ENCODE data around the gene PSMD13. TPM values are rescaled to one million over a fixed set of nuclear protein-coding genes. Genes with fewer than 3 reads are reported as not detected.
A peak's percentile ranks its signal among the peaks of the same experiment; 100 is the strongest.
"Not testable (repeated sequence)": the region's sequence is repeated elsewhere in the genome, so short reads cannot be mapped to it uniquely, and the experiment has no call there.

The PSMD13 gene
- total RNA-seq, 2 donors from 2014 or later = 196 to 273 TPM

DNA sequence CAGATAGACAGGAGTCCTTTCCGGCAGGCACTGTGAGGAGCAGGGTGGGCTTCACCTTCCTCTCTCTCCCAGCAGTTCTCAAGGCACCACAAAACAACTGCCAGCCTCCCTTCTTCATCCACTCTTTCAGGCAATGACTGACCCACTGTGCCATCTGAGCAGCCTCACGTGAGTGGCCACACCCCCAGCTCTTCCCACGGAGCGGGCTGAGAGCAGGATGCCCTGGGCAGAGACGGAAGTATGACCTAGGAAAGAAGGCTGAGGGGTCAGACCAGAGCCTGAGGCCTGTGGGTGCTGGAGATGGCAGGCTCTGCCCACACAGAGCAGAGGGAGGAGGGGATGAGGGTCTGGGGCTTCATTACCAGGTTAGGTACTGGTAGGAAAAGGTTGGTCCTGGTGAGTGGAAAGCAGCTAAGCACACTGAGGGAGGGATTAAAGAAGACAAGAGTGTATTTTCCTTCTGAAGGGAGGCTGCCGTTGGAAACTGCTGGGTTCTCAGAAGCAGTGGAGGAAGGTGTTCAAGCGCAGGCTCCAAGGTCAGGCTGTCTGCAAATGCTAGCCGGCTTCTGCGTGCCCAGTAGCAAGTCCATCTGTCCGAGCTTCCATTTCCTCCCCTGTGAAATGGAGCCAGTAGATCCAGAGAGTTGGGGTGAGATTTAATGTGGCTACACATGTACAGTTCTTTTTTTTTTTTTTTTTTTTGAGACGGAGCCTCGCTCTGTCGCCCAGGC lies 46.0 kb downstream of the PSMD13 start:
- peak overlapping the region in 1 of 2 donors; percentile 35 for H3K27ac Mint-ChIP-seq
- DNase-seq (ENCODE audit: low spot score in 2 of 2) = peak in 1 of 2 donors; percentile 53
- H3K36me3 Mint-ChIP-seq = peaks cover 12 to 19% of the 10 kb centered on the region in 2 donors
- H3K9me3 Mint-ChIP-seq = peaks cover 1 to 3% of the 10 kb centered on the region in 2 donors
- no peak for ATAC-seq

DNA sequence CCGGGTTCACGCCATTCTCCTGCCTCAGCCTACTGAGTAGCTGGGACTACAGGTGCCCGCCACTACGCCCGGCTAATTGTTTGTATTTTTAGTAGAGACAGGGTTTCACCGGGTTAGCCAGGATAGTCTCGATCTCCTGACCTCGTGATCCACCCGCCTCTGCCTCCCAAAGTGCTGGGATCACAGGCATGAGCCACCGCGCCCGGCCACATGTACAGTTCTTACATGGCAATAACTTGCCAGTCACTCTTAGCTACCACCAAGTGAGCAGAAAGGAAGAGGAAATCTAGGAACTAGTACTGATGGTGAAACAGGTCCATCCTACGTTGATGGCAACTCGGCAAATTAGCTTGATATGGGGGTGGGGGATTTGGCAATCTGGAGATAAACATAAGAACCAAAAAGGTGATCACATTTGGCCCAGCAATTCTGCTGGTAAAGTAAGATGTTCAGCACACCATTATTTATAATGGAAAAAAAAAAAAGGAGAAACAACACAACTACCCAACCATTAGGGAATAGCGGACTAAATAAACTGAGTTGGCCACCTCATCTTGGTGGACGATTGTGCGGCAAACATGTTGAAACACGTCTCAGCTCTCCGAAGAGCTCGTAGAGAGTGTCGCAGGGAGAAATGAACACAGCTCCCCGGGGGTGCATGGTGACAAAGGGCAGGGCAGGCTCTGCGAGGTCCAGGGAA lies 46.8 kb downstream of the PSMD13 start:
- DNase-seq (ENCODE audit: low spot score in 2 of 2) (no peak), ATAC-seq (no peak)
- peak overlapping the region; percentile 10 to 35 for H3K27ac Mint-ChIP-seq
- H3K9me3 Mint-ChIP-seq = peaks cover 0 to 3% of the 10 kb centered on the region in 2 donors
- H3K36me3 Mint-ChIP-seq = peaks cover 11 to 21% of the 10 kb centered on the region in 2 donors

GRCh38 chr11:284105-285020 lies 47.6 kb downstream of the PSMD13 start:
- ATAC-seq (no peak), DNase-seq (ENCODE audit: low spot score in 2 of 2) (peak in 1 of 2 donors; percentile 59)
- H3K9me3 Mint-ChIP-seq = peaks cover 0 to 3% of the 10 kb centered on the region in 2 donors
- peak overlapping the region in 1 of 2 donors; percentile 35 for H3K27ac Mint-ChIP-seq
- H3K36me3 Mint-ChIP-seq = peaks cover 7 to 21% of the 10 kb centered on the region in 2 donors

- DNase-seq (ENCODE audit: low spot score in 2 of 2) (peak in 1 of 2 donors; percentile 54), ATAC-seq (no peak)
- Mint-ChIP-seq H3K9me3 (peaks cover 0 to 3% of the 10 kb centered on the region in 2 donors), H3K36me3 (peaks cover 7 to 25% of the 10 kb centered on the region in 2 donors), H3K27ac (peak overlapping the region in 1 of 2 donors; percentile 98)
These were observed 48.5 kb downstream of the PSMD13 start for GRCh38 chr11:285021-285893.

DNA sequence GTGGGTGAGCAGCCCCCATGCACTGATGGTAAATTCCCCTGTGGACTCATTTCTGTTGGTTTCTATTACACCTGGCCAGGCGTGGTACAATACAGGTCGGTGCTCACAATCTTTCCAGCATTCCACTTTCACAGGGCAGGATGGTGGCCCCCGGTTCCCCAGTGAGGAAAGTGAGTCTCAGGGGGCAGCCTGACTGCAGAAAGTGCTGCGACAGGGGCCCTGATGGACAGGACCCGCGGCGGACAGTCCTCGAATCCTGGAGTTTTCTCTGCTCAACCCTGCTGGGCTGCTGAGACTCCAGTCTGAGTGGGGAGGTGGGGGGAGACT lies 49.1 kb downstream of the PSMD13 start:
- Mint-ChIP-seq H3K9me3 (peaks cover 0 to 3% of the 10 kb centered on the region in 2 donors), H3K36me3 (peaks cover 7 to 27% of the 10 kb centered on the region in 2 donors), H3K27ac (peak overlapping the region in 1 of 2 donors; percentile 98)
- DNase-seq (ENCODE audit: low spot score in 2 of 2) (no peak), ATAC-seq (no peak)

- Mint-ChIP-seq H3K36me3 (peaks cover 7 to 25% of the 10 kb centered on the region in 2 donors), H3K27ac (peak overlapping the region; percentile 95 to 98)
- H3K9me3 Mint-ChIP-seq = not testable (repeated sequence)
- DNase-seq (ENCODE audit: low spot score in 2 of 2) = peak in 1 of 2 donors; percentile 81
- ATAC-seq = peak; percentile 3 to 12
These were observed 50.4 kb downstream of the PSMD13 start for GRCh38 chr11:286977-287820.

DNA sequence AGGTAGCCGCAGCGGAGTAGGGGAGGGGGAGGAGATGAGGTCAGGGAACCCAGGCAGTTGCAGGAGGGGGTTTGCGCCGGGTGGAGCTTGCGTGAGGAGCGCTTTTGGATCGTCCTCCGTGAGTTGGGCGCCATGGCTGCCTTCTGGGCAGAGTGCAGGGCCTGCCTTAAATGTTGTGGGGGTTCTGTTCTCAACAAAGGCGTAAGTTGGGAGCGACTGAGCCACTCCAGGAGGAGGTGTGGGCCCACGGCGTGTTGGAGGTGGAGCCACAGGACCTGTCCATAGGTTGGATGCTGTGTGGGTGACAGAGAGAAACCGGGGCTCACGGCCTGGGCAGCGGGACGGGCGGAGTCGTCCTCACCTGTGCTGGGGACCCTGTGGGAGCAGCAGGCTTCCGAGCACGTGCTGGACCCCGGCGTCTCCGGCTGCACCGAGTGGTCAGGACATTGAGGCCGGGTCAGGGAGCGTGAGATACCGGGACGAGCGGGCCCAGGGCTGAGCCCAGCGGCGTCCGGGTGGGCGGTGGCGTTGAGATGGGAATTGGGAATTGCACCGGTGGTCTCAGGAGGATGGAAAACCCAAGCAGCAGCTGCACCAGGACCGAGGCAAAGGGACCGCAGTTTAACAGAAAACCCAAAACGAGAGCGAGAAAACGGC lies 51.2 kb downstream of the PSMD13 start:
- Mint-ChIP-seq H3K27ac (peak overlapping the region; percentile 95 to 98), H3K9me3 (peaks cover 0 to 3% of the 10 kb centered on the region in 2 donors), H3K36me3 (peaks cover 7 to 24% of the 10 kb centered on the region in 2 donors)
- peak; percentile 63 to 69 for ATAC-seq
- no peak for DNase-seq (ENCODE audit: low spot score in 2 of 2)

- DNase-seq (ENCODE audit: low spot score in 2 of 2) (peak; percentile 67 to 74), ATAC-seq (peak; percentile 43 to 57)
- H3K36me3 Mint-ChIP-seq = peaks cover 7 to 24% of the 10 kb centered on the region in 2 donors
- H3K27ac Mint-ChIP-seq = peak within 1 kb of the TSS; percentile 95 to 98
- H3K9me3 Mint-ChIP-seq = peaks cover 0 to 3% of the 10 kb centered on the region in 2 donors
These were observed 52.0 kb downstream of the PSMD13 start, which contains the start of gene PGGHG for GRCh38 chr11:288478-289397. Gene PGGHG (plus strand): TSS chr11:289126. CDS start chr11:289817, 691 bp downstream.

DNA sequence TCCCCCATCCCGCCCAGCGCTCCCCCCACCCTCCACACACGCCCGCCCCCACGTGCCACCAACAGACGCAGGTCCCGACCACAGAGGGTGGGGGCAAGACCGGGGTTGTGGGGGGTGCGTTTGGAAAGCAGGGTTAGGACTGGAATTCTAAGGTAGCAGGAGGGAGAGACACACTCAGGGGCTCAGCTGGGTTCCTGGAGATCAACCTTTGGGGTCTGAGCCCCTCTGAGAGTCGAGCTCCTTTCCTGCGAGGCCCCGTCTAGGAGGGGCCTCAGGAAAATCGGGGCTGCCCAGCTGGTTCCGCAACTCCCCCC lies 52.6 kb downstream of the PSMD13 start:
- peaks cover 7 to 24% of the 10 kb centered on the region in 2 donors for H3K36me3 Mint-ChIP-seq
- H3K27ac Mint-ChIP-seq = peak overlapping the region in 1 of 2 donors; percentile 77
- ATAC-seq = no peak

GRCh38 chr11:289712-290620 lies 53.2 kb downstream of the PSMD13 start:
- H3K9me3 Mint-ChIP-seq = peaks cover 0 to 3% of the 10 kb centered on the region in 2 donors
- no peak for ATAC-seq
- H3K27ac Mint-ChIP-seq = peak overlapping the region in 1 of 2 donors; percentile 77
- DNase-seq (ENCODE audit: low spot score in 2 of 2) = peak in 1 of 2 donors; percentile 60
- H3K36me3 Mint-ChIP-seq = peaks cover 7 to 24% of the 10 kb centered on the region in 2 donors

More for the DNA sequence above, 52.6 kb downstream of the PSMD13 start:
- DNase-seq (ENCODE audit: low spot score in 2 of 2) = no peak
- peaks cover 0 to 3% of the 10 kb centered on the region in 2 donors for H3K9me3 Mint-ChIP-seq

DNA sequence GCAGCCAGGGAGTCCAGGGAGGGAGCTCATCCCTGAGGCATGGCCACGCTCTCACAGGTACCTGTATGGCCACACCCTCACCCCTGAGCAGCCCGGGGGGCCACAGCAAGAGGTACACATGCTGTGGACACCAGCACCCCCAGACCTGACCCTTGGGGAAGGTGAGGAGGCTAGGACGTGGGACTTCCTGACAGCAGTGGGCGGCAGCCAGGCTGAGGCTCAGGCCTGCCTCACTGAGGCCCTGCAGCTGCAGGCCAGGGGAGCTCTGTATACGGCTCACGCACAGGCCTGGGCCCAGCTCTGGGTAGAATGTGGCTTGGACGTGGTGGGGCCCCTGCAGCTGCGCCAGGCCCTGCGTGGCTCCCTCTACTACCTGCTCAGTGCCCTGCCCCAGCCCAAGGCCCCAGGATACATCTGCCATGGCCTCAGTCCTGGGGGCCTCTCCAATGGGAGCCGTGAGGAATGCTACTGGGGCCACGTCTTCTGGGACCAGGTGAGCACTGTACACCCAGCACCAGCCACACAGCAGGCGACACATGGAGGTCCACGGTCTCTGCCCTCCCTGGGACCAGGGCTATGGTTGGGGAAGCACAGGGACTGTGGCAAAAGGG lies 54.0 kb downstream of the PSMD13 start:
- Mint-ChIP-seq H3K36me3 (peaks cover 7 to 24% of the 10 kb centered on the region in 2 donors), H3K27ac (peak overlapping the region; percentile 74 to 77), H3K9me3 (peaks cover 0 to 3% of the 10 kb centered on the region in 2 donors)
- DNase-seq (ENCODE audit: low spot score in 2 of 2) (peak in 1 of 2 donors; percentile 55), ATAC-seq (no peak)

Measured in activated naive CD4-positive, alpha-beta T cell treated with anti-CD3 and anti-CD28 coated beads, Interleukin-2, amount 50 U/mL, for 72 hours (primary cell).